ENCODE data around the gene COL2A1. TPM values are rescaled to one million over a fixed set of nuclear protein-coding genes. Genes with fewer than 3 reads are reported as not detected.

Gene COL2A1
- total and polyA plus RNA-seq, 4 donors, result 0.05 to 8.7 (median 0.15) TPM; not detected in 1

DNA sequence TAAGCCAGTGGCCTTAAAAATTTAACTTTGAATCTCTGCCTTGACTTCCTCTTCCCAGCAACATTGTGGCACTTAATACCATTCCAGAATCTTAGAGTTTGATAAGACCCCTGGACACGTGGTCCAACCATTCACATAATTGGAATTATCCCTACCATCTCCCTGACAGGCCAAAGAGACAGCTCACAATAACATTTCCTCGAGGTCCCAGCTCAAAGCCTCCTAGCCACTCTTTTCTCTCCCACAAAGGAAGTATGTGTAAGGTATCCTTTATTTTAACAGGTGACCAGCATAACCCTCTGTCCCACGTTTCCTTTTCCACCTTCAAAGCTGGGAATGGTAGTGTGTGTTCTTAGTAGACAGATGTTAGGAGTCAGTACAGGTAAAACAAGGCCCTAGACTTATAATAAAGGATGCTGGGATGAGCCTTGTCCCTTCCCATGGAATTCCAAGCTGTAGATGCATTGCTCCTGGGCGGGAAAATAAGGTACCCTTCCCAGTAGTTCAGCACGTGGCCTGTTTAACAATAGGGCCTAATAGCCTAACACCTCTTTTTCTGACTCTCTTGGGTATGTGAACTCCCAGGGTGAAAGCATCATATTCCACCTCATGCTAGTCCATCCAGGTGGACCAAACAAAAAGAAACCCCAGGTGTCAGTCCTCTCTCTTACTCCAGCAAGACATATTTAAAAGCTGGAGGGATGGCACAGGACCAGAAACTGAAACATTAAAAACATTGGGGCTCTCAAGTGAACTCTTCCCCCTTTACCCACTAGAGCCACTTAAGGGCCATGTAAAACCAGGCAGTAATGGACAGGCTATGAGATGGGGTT lies 37.5 kb upstream of the COL2A1 start:
- ATAC-seq (ENCODE audit: insufficient read depth, low FRiP score) (no peak), DNase-seq (no peak)
- TF ChIP-seq, protein P1, sequence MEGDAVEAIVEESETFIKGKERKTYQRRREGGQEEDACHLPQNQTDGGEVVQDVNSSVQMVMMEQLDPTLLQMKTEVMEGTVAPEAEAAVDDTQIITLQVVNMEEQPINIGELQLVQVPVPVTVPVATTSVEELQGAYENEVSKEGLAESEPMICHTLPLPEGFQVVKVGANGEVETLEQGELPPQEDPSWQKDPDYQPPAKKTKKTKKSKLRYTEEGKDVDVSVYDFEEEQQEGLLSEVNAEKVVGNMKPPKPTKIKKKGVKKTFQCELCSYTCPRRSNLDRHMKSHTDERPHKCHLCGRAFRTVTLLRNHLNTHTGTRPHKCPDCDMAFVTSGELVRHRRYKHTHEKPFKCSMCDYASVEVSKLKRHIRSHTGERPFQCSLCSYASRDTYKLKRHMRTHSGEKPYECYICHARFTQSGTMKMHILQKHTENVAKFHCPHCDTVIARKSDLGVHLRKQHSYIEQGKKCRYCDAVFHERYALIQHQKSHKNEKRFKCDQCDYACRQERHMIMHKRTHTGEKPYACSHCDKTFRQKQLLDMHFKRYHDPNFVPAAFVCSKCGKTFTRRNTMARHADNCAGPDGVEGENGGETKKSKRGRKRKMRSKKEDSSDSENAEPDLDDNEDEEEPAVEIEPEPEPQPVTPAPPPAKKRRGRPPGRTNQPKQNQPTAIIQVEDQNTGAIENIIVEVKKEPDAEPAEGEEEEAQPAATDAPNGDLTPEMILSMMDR (IDR thresholded peaks at IDR 0.05; ENCODE audit: control extremely low read depth, extremely low read depth), result no peak
- Histone ChIP-seq H3K36me3 (ENCODE audit: control insufficient read depth in 4 of 4, insufficient read depth in 4 of 4, low read length in 4 of 4) (peaks cover 12 to 22% (median 15%) of the 10 kb centered on the region in 4 donors), H3K4me3 (no peak overlapping the region), H3K27me3 (ENCODE audit: control insufficient read depth in 3 of 3, insufficient read depth in 3 of 3, low read length in 2 of 3) (no peaks in the 10 kb centered on the region), H3K4me1 (ENCODE audit: control insufficient read depth in 5 of 5, insufficient read depth in 5 of 5, low read length in 5 of 5) (peaks cover 0 to 13% (median 10%) of the 10 kb centered on the region in 5 donors), H3K9ac (ENCODE audit: insufficient read depth in 1 of 2, low read length in 2 of 2) (no peak overlapping the region), H3K27ac (ENCODE audit: low read depth in 1 of 2, low read length in 1 of 2) (no peak overlapping the region), H3K9me3 (ENCODE audit: control insufficient read depth in 4 of 4, insufficient read depth in 3 of 4, low read length in 3 of 4) (no peaks in the 10 kb centered on the region)
- 87 to 90% methylated on average over 5 of the region's 5 CpGs for WGBS, 2 donors

DNA sequence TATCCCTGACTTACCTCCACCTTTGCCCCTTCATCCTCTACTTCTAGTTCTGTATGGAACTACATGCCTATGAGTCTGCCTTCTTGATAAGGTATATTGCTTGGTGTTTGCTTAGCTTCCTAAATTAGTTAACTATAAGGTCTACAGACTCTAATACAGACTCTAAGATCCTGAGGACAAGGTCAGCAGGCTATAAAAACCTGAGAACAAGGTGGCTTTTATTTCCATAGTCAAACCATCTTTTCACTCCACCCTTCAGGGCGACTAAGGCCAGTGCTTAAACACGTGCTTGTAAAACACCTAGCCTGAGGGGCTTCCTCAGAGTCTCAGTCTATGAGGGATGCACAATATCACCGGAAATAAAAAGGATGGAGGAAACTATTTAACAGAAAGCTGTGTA lies 36.1 kb upstream of the COL2A1 start:
- 87 to 89% methylated on average over 3 of the region's 3 CpGs for WGBS, 2 donors
- no peak for ATAC-seq (ENCODE audit: insufficient read depth, low FRiP score)
- Histone ChIP-seq H3K4me1 (ENCODE audit: control insufficient read depth in 5 of 5, insufficient read depth in 5 of 5, low read length in 5 of 5) (peaks cover 0 to 24% (median 11%) of the 10 kb centered on the region in 5 donors), H3K9ac (ENCODE audit: insufficient read depth in 1 of 2, low read length in 2 of 2) (no peak overlapping the region), H3K4me3 (no peak overlapping the region), H3K27ac (ENCODE audit: low read depth in 1 of 2, low read length in 1 of 2) (no peak overlapping the region), H3K9me3 (ENCODE audit: control insufficient read depth in 4 of 4, insufficient read depth in 3 of 4, low read length in 3 of 4) (no peaks in the 10 kb centered on the region), H3K27me3 (ENCODE audit: control insufficient read depth in 3 of 3, insufficient read depth in 3 of 3, low read length in 2 of 3) (no peaks in the 10 kb centered on the region), H3K36me3 (ENCODE audit: control insufficient read depth in 4 of 4, insufficient read depth in 4 of 4, low read length in 4 of 4) (peaks cover 6 to 10% (median 8%) of the 10 kb centered on the region in 4 donors)
- no peak for DNase-seq
- TF ChIP-seq, protein P1 (IDR thresholded peaks at IDR 0.05; ENCODE audit: control extremely low read depth, extremely low read depth), result no peak

DNA sequence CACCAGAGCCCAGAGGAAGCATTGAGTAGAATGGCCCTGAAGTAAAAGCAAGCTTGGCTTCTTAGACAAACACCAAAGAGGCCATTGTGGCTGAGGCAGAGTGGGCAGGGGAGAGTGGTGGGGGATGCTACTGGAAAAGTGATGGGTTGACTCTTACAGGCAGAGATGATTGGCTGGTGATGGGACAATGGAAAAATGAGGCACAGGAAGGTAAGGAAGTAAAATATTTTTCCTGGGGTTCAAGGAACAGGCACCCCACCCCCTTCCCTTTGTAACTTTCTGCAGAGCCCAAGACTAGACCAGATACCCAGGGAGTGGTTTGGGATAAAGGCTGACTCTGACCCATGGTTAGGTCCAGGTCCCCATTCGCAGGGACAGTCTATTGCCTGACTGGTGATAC lies 34.9 kb upstream of the COL2A1 start:
- TF ChIP-seq, protein P1 (IDR thresholded peaks at IDR 0.05; ENCODE audit: control extremely low read depth, extremely low read depth), result no peak
- Histone ChIP-seq H3K9ac (ENCODE audit: insufficient read depth in 1 of 2, low read length in 2 of 2) (no peak overlapping the region), H3K9me3 (ENCODE audit: control insufficient read depth in 4 of 4, insufficient read depth in 3 of 4, low read length in 3 of 4) (no peaks in the 10 kb centered on the region), H3K4me3 (no peak overlapping the region), H3K36me3 (ENCODE audit: control insufficient read depth in 4 of 4, insufficient read depth in 4 of 4, low read length in 4 of 4) (peaks cover 0 to 2% (median 0%) of the 10 kb centered on the region in 4 donors), H3K27ac (ENCODE audit: low read depth in 1 of 2, low read length in 1 of 2) (no peak overlapping the region), H3K27me3 (ENCODE audit: control insufficient read depth in 3 of 3, insufficient read depth in 3 of 3, low read length in 2 of 3) (no peaks in the 10 kb centered on the region), H3K4me1 (ENCODE audit: control insufficient read depth in 5 of 5, insufficient read depth in 5 of 5, low read length in 5 of 5) (peaks cover 0 to 28% (median 11%) of the 10 kb centered on the region in 5 donors)
- no peak for ATAC-seq (ENCODE audit: insufficient read depth, low FRiP score)
- DNase-seq, result no peak
- 90 to 98% methylated on average over 1 of the region's 1 CpG for WGBS, 2 donors

Measured in lung (tissue), 12 donors.